Measurements from ENCODE around the gene CDC25B. TPM values are rescaled to one million over a fixed set of nuclear protein-coding genes. Genes with fewer than 3 reads are reported as not detected.

CDC25B gene
- total and polyA plus RNA-seq, 7 donors = 5.1 to 9.1 (median 7.1) TPM

DNA sequence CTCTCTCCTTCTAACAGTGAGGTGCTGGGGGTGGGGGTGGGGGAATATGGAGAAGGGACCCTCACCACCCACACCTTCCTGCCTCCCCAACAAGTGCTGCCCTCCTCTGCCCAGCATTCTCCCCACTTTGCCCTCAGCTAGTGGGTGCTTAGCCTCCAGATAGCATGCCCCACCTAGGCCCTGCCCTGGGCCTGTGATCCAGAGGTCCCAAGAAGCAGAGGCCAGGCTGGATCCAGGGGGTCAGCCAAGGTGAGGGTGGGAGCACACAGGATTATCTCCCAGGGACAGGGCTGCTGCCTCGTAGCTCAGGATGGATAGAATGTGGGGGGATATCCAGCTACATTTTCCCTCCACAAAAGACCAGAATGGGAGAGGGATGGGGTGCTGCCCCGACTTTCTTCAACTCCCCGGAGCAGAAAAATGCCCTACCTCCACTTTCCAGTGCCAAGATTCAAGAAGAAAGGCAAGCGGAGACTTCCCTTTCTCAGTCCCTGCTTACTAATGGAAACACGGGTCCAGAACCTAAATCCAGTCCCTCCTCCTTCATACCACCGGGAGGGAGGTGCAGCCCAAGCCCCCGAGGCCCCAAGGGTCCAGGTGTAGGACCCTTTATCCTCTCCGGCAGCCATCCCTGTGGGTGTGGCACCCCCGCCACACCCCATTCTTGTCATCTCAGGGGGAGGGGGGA lies 29.5 kb upstream of the CDC25B start:
- intact Hi-C loops (cut with DNase I) = no loop called here
- no peaks in the 10 kb centered on the region for H3K27me3 ChIP-seq (ENCODE audit: insufficient read depth in 3 of 3, low read length in 2 of 3)
- no peak for ATAC-seq
- WGBS, 3 donors = 33 to 43% (median 42%) methylated on average over 8 to 9 of the region's 9 CpGs
- peak overlapping the region; percentile 84 for H3K27ac ChIP-seq
- TF ChIP-seq, protein P1, sequence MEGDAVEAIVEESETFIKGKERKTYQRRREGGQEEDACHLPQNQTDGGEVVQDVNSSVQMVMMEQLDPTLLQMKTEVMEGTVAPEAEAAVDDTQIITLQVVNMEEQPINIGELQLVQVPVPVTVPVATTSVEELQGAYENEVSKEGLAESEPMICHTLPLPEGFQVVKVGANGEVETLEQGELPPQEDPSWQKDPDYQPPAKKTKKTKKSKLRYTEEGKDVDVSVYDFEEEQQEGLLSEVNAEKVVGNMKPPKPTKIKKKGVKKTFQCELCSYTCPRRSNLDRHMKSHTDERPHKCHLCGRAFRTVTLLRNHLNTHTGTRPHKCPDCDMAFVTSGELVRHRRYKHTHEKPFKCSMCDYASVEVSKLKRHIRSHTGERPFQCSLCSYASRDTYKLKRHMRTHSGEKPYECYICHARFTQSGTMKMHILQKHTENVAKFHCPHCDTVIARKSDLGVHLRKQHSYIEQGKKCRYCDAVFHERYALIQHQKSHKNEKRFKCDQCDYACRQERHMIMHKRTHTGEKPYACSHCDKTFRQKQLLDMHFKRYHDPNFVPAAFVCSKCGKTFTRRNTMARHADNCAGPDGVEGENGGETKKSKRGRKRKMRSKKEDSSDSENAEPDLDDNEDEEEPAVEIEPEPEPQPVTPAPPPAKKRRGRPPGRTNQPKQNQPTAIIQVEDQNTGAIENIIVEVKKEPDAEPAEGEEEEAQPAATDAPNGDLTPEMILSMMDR (IDR thresholded peaks at IDR 0.05) = no peak
- no peaks in the 10 kb centered on the region for H3K9me3 ChIP-seq
- no peaks in the 10 kb centered on the region for H3K36me3 ChIP-seq (ENCODE audit: insufficient read depth in 1 of 2, low read depth in 1 of 2)
- peaks cover 10% of the 10 kb centered on the region for H3K4me1 ChIP-seq
- DNase-seq = no peak
- peak overlapping the region; percentile 85 for H3K4me3 ChIP-seq

- Histone ChIP-seq H3K27ac (peak overlapping the region; percentile 84), H3K27me3 (ENCODE audit: insufficient read depth in 3 of 3, low read length in 2 of 3) (no peaks in the 10 kb centered on the region), H3K36me3 (ENCODE audit: insufficient read depth in 1 of 2, low read depth in 1 of 2) (no peaks in the 10 kb centered on the region), H3K9me3 (no peaks in the 10 kb centered on the region), H3K4me3 (peak overlapping the region; percentile 85), H3K4me1 (peaks cover 10% of the 10 kb centered on the region)
- no peak for ATAC-seq
- no peak for DNase-seq
- WGBS, 3 donors = 2 to 4% (median 3%) methylated on average over 20 to 21 of the region's 21 CpGs
- TF ChIP-seq, protein P1 (IDR thresholded peaks at IDR 0.05) = no peak
- intact Hi-C loops (cut with DNase I) = no loop called here
Measured at GRCh38 chr20:3767110-3767426, 29.0 kb upstream of the CDC25B start.

DNA sequence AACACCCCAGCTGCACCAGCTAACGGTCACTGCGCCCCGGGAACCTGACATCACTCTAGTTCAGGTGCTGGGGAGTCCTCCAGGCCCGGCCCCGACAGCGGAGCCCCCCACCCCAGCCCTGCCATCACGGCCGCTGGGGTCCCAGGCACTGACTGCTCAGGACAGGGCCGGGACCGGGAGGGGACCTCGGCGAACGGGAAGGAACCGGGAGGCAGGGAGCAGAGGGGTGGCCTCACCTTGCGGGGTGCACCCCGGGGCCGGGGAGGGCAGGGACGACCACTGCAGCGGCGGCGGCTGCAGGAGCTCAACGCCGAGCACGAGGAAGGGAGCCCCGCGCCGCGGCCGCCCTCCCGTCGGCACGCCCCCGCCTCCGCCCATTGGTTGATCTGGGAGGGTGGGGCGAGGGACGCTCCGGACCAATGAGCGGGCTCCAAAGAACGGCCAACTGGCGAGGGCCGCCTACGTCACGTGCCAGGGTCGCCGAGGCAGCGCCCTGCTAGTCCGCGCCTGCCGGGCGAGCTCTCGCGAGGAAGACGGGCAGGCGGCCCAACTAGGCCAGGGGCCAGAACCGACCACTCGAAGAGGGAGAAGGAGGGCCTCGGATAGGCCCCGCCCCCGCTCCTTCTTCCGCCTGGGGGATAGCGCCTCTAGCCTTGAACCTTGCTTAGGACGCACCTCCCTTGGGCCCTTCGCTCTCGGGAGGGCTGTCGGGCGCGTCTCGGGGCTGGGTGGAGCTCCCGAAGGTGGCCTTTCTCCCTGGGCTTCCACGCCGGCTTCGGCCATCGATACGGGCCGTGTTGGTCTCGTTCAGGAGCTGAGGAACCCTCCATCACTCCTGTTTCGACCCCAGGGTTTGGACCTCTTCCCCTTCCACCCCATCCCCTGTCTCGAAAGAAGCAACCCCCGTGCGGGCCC lies 28.4 kb upstream of the CDC25B start, which contains the start of gene ADISSP:
ADISSP (minus strand) TSS at position 327 of the 915 bp plus-strand sequence. CDS start 7,653 bp downstream, outside the sequence.
- WGBS, 3 donors = 0 to 1% (median 0%) methylated on average over 52 to 80 of the region's 80 CpGs
- ATAC-seq (peak; percentile 97 to 98 (median 98)), DNase-seq (peak; percentile 99 to 100)
- Histone ChIP-seq H3K4me3 (peak within 1 kb of the TSS; percentile 85), H3K9me3 (no peaks in the 10 kb centered on the region), H3K27ac (peak within 1 kb of the TSS; percentile 84), H3K27me3 (ENCODE audit: insufficient read depth in 3 of 3, low read length in 2 of 3) (no peaks in the 10 kb centered on the region), H3K4me1 (peaks cover 10% of the 10 kb centered on the region), H3K36me3 (ENCODE audit: insufficient read depth in 1 of 2, low read depth in 1 of 2) (no peaks in the 10 kb centered on the region)
- TF ChIP-seq, protein P1 (IDR thresholded peaks at IDR 0.05) = peak; percentile 4
- intact Hi-C loops (cut with DNase I) = loop anchor here in 1 of 2 donors (2.0 kb wide), 1 partner anchor 91 kb away; no protein-coding TSS in a partner anchor

GRCh38 chr20:3768342-3769130 lies 27.6 kb upstream of the CDC25B start:
- WGBS, 3 donors = 2% methylated on average over 47 to 51 of the region's 51 CpGs
- Histone ChIP-seq H3K27ac (peak overlapping the region; percentile 84), H3K9me3 (no peaks in the 10 kb centered on the region), H3K27me3 (ENCODE audit: insufficient read depth in 3 of 3, low read length in 2 of 3) (no peaks in the 10 kb centered on the region), H3K36me3 (ENCODE audit: insufficient read depth in 1 of 2, low read depth in 1 of 2) (no peaks in the 10 kb centered on the region), H3K4me1 (peaks cover 10% of the 10 kb centered on the region), H3K4me3 (peak overlapping the region; percentile 85)
- intact Hi-C loops (cut with DNase I) = loop anchor here in 1 of 2 donors (2.0 kb wide), 1 partner anchor 92 kb away; no protein-coding TSS in a partner anchor
- DNase-seq (peak; percentile 75 to 84), ATAC-seq (peak; percentile 42 to 68 (median 56))
- TF ChIP-seq, protein P1 (IDR thresholded peaks at IDR 0.05) = peak; percentile 48

Data from psoas muscle (tissue), 8 donors.